Anterior cingulate cortex (tissue), 58 donors: Measurements from ENCODE around the gene EPHX1.
A peak's percentile ranks its signal among the peaks of the same experiment; 100 is the strongest.

ENCODE experiments used
- DNase-seq, 58 donors: peaks; one replicate each; lab custom pipeline; 2025; lab: John Stamatoyannopoulos, UW

EPHX1 gene

GRCh38 chr1:225838793-225839192, 28.9 kb downstream of the EPHX1 start:
- DNase-seq: no peak

DNA sequence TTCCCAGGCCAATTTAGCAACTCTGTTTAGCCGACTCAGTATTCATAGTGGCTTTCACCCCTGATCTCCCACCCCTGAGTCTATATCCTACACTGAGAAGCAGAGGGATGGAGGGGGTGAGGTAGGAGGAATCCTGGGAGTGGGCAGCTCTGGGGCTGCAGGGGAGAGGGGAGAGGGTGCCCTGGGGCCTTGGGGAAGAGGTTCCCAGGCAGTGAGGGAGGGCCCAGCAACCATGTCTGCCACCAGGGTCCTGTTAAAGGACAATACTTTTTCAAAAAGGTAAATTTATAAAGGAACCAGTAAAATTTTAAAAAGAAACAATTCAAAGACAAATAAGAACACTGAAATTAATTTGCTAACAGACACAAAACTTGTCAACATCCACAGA, 30.3 kb downstream of the EPHX1 start:
- no peak for DNase-seq

DNA sequence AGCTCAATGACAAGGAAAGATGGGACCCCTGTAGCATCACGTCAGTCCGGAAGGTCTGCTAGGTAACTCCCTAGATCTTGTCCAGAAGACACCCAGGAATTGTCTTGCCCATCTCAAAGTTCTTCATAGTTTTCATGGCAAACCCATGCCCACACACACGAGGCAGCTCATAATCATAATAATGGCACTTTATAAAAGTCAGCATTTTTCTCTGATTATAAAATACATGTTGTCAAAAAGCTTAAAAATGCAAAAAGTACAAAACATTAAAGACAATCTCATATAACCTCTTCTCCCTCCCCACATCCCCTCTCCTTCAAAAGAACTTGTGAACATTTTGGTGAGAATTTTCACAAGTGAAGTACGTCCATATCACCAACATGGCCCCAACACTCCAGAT, 30.8 kb downstream of the EPHX1 start:
- no peak for DNase-seq

GRCh38 chr1:225842074-225842473, 32.1 kb downstream of the EPHX1 start:
- no peak for DNase-seq

- no peak for DNase-seq
Observed at GRCh38 chr1:225842788-225843425, 33.0 kb downstream of the EPHX1 start.

DNA sequence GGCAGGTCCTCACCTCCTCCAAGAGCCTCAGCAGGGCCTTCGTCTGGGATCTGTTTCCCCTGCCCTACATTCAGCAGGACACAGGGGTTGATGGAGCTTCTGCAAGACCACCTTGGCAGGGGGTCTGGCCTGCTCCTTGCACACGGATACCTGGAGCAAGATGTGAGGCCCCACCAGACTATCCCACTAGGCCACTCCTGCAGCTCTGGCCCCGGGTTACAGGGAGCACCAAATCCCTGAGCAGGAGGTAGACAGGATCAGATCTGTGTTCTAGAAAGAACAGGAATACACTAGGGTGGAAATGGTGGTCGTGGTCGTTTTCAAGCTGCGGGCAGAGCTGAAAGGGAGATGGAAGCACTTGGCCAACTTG, 33.5 kb downstream of the EPHX1 start:
- no peak for DNase-seq

GRCh38 chr1:225844236-225845061, 34.5 kb downstream of the EPHX1 start:
- peak in 6 of 58 donors; percentile 28 to 45 (median 33) for DNase-seq

DNA sequence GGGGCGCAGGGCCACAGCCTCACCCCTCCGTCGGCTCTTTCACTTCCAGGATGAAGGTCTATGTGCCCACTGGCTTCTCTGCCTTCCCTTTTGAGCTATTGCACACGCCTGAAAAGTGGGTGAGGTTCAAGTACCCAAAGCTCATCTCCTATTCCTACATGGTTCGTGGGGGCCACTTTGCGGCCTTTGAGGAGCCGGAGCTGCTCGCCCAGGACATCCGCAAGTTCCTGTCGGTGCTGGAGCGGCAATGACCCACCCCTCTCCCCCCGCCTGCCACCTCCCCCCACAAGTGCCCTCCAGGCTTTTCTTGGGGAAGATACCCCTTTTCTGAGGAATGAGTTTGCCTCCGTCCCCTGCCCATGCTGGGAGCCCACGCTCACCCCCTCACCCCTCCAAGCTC, 35.2 kb downstream of the EPHX1 start:
- DNase-seq: no peak

DNA sequence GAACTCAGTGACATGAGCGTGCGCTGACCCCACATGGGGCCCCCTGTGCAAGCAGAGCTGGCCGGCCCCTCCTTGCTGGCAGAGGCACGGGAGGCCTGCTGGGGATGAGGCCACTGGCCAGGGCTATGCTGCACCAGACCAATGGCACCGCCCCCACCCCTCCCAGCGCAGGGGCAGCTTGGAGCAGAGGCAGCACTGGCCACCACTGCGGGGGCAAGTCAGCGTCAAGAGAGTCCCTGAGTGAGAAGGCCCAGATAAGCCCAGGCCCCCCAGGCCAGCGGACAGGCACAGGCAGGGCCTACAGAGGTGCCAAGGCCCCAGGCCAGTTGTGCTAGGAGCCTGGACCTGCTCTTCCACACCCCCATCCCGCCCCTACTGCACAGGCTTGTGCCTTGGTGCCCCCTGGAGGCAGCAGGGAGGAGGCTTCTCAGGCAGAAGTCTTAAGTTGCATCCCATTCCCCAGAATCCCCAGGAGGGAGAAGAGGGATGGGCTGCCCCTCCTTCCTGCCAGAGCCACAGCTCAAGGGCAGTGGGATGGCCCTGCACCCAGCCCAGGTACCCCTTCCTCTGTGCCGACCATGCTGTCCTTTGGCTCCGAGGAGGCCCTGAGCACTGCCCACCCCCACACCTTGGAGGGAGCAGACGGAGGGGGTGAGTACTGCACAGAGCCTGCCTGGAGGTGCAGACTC, 35.8 kb downstream of the EPHX1 start:
- DNase-seq: peak in 30 of 58 donors; percentile 14 to 69 (median 49)

- peak in 7 of 58 donors; percentile 18 to 46 (median 32) for DNase-seq
Observed at GRCh38 chr1:225846331-225847310, 36.7 kb downstream of the EPHX1 start.

- no peak for DNase-seq
Observed at GRCh38 chr1:225847610-225848009, 37.7 kb downstream of the EPHX1 start.

DNA sequence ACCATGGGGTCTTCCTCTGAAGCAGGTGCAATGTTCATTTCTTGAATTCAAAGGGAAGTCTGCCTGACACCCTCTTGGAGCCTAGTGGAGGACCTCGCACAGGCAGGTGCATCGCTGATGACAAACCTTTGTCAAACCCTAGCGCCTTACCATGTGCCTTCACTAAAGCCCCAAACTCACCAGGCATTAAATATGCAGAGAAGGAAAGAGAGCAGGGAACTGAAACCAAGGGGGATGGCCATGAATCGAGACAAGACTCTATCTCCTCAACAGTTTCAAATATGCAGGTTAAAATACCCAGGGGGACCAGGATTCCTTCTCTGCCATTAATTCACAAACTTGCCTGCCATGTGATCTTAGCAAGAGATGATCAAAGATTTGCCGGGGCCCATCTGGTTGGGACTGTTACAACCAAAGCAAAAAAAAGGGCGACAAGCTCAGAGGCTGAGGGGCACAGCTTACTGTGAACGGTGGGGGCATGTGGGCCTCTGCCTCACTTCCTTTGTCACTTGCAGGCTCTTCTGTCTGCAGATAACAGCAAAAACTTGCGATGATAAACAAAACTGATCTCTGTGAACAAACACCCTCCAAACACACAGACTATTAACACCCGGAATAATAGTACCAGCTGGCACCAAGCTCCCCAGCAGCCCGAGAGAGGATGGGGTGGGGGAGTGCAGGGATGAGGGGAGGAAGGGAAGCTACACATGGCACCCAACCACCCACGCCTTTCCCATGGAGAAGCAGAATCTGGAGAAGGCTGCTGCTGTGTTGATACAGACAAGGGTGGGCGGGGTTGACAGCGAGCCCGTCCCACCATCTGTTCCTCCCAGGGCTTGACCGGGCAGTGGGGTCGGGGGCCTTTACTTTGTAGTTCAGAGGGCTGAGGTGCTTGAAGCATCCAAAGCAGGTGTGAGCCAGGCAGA, 38.4 kb downstream of the EPHX1 start:
- DNase-seq: peak in 46 of 58 donors; percentile 23 to 85 (median 62)

DNA sequence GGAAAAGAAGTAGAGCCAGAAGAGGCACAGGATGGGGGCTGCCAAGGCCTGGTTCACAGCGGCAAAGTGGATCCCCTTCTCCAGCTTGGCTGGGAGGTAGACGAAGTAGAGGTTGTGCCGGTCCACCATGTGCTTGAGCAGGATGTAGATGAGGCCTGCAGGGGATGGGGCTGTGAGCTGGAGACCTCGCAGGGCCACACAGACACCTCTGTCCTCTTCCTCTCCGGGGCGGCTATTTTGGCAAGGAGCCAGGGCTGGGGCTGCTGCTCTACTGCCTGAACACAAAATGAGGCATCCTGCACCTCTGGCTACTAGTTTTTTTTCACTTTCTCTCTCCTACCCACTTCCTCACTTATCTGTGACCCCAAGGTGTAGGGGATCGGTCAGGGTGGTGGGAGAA, 40.0 kb downstream of the EPHX1 start:
- DNase-seq: peak in 13 of 58 donors; percentile 9 to 69 (median 25)

DNA sequence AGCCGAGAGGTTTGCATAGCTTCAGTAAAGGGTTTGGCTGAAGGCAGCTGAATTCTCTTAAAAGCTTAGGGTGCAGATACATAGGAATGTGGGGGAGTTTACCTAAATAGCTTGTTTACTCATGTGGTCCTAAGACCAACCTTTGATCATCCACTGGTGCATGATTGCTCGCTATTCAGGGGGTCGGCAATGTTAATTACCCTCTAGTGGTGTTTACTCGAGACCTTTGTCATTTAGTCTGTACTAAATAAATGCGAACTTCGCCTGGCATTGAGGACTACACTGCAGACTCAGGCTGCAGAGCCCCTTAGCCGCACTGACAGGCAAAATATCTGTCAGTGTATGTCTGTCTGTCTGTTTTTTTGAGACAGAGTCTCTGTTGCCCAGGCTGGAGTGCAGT, 40.4 kb downstream of the EPHX1 start:
- no peak for DNase-seq

DNA sequence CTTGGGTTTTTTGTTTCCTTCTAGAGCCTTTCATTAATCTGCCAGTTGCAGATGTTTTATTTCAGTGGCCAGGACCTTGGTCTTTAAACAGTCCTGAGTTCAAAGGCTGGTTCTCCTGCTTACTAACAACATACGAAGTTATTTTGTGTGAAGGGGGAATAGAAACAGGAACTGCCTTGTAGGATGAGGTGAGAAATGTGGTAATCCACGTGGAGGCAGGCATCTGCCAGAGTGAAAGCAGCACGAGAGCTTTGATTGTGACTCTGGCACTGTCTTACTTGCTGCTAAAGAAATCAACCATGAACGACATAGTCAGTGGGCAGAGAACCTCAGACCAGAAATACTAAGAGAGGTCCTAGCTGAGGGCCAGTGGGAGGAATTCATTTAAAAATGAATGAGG, 41.9 kb downstream of the EPHX1 start:
- DNase-seq: peak in 1 of 58 donors; percentile 23

- no peak for DNase-seq
Observed at GRCh38 chr1:225852413-225853124, 42.6 kb downstream of the EPHX1 start.

- no peak for DNase-seq
Observed at GRCh38 chr1:225853441-225853840, 43.5 kb downstream of the EPHX1 start.
